GM19043 (cell line): ENCODE results near the gene KIAA0232.
"Not testable (repeated sequence)": the region's sequence is repeated elsewhere in the genome, so short reads cannot be mapped to it uniquely, and the experiment has no call there.

ENCODE experiments used
- ATAC-seq: cut with Tn5 transposase; IDR thresholded peaks from one replicate; pipeline ENCODE4 v1.9.1; 2021; ENCODE audit warnings: low read depth; ENCODE audit not compliant: unreplicated experiment

The KIAA0232 gene

DNA sequence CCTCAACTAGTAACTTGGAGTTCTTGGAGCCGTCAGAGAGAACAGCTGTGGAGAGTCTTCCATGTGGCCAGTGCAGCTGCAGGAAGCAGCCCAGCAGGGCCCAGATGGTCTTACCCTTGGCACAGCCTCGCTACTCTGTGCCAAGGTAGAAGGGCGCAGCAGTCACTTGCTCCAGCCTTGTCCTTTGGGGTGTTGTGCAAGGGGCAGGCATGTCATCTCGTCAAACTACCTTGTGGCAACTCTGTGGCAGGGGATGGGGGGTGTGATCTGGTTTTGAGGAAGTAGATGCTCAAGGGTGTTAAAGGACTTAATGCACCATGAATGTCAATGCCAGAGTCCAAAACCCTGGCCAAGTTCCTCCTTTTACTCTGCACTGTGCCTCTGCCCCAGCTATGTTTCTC, 92.9 kb downstream of the KIAA0232 start:
- ATAC-seq = no peak

DNA sequence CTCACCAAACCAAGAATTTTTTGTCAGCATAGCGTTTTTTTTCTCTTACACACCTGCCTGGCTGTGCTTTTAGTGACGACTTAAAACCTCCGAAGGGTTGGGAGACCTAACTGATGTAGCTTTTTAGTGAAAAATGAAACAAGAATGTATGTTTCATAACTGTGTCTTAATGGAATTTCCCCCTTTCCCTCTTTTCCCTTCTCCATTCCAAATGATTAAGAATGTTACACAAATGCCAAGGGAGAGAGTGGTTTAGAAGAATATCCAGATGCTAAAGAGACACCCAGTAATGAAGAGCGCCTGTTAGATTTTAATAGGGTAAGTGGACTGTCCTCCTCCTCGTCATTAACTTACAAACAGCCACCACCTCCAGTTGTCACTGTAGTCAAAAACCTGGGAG, 93.9 kb downstream of the KIAA0232 start:
- no peak for ATAC-seq

DNA sequence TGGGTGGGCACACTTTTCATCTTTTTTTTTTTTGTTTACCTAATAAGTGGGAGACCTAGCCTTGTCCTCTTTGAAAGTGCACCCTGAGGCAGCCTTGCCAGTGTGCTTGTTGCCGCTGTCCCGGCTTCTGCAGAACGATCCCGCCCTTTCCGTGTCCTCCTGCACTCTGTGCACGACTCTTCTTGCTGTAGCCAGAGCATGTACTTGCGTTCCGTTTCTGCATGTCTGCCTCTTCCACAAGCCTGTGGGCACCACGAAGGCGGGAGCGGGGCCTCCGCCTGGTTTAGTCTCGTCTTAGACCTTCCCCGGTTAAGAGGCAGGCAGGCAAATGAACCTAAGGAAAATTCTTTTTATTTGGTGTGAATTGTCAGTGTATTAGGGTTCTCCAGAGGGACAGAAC, 94.5 kb downstream of the KIAA0232 start:
- no peak for ATAC-seq

DNA sequence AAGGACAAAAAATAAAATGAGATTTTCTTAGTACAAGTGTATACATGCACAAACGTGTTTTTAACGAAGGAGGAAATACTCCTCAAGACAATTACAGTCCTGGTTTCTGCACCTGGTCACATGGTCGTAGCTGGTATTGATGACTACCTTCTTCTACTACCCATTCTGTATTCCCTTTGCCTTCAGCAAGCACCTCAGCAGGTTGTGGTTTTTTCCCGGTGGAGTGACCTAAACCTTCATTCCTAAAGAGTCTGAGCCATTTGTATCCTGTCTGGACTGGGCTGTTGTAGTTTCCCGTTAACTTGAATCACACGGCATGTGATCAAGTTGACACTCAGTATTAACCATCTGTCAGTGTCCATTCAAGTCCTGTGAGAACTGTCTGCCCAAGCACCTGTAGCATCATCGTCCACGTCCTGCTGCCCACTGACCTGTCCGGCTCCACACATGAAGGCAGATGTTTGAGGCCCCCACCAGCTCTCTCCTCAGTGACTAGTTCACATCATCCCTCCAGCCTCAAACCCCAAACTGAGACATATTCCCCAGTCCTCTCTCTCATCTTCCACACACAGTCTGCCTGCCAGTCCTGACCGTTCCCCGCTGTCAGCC, 96.0 kb downstream of the KIAA0232 start:
- ATAC-seq = no peak

DNA sequence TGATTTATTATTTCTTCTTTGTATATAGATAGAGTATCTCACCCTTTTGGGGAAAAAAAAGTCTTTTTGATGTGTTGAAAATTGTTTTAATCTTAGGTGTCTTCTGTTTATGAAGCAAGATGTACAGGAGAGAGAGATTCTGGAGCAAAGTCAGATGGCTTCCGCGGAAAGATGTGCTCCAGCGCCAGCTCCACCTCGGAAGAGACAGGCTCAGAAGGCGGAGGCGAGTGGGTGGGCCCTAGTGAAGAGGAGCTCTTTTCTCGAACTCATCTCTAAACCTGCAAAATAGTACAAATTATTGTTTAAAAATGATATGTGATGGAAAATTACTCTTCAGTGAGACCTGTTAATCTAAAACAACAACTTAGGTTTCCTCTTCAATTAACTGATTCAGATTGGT, 98.2 kb downstream of the KIAA0232 start:
- no peak for ATAC-seq

DNA sequence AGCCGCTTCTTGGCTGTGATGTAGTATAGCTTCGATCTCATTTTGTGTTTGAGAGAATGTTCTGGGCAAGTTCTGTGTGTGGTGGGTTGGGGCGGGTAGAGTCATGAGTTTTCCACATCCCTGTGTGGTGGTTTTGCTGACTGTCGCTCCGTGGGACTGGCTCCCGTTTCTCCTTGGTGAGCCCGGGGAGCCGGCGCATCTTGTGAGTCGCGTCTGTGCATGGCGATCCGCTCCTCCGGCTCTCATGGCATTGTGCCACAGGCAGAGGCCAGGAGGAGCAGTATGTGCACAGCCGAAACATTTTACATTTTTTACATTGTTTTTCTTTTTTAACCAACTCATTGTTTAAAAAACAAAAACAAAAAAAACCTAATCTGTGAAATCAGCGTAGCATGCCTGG, 99.4 kb downstream of the KIAA0232 start:
- ATAC-seq = no peak

DNA sequence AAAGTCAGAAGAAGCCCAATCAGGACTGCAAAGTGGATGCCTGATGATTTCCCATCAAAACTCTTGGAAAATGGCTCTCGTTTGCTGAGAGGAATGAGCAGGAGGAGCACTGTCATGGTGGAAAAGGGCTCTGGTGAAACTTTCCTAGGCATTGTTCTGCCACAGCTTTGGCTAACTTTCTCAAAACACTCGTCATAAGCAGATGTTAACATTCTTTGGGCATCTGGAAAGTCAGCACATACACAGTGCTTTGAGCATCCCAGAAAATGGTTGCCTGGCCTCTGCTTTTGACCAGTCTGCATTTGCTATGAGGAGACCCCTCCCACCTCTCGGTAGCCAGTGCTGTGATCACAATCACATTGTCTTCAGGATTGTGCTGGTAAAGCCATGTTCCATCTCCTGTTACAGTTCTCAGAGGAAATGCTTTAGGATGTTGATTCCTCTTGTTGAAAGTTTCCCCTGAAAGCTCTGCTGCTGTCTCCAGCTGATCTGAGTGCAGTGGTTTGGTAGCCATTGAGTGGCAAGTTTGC, 101.9 kb downstream of the KIAA0232 start:
- ATAC-seq = no peak

DNA sequence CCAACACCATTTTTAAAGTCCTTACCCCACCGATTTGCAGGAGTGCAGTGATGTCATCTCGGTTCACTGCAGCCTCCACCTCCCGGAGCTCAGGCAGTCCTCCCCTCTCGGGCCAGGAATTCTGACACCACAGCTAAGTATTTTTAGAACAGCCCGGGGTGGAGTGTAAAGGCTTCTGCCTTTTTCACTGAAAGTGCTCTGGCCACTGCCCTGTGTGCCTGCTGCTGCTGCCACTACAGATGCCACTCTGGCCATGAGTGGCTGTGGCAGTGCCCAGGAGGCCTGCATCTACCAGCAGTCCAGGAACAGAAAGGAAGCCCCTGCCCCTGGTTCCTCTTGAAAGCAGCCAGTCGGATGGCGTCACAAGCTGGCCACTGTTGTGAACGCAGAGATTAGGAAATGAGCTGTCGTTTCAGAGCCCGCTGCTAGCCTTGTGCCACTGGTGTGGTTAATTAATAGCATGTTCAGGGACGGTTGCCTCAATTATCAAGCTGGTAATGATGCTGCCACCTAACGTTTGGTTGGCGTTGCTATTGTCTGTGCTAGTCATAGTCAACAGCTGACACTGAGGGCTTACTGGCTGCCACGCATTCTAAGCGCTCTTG, 103.5 kb downstream of the KIAA0232 start:
- peak; percentile 64 for ATAC-seq

DNA sequence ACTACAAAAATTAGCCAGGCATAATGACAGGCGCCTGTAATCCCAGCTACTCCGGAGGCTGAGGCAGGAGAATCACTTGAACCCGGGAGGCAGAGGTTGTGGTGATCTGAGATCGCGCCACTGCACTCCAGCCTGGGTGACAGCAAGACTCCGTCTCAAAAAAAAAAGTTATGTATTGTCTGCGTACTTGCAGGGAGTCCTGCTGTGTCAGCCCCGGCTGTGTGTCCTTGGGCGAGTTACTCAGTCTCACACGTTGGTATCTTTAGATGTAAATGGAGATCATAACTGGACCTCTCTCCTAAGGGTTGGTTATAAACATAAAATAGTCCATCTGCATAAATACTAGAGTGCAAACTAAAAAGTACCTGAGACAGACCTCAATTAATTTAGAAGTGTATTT, 104.4 kb downstream of the KIAA0232 start:
- ATAC-seq = no peak

DNA sequence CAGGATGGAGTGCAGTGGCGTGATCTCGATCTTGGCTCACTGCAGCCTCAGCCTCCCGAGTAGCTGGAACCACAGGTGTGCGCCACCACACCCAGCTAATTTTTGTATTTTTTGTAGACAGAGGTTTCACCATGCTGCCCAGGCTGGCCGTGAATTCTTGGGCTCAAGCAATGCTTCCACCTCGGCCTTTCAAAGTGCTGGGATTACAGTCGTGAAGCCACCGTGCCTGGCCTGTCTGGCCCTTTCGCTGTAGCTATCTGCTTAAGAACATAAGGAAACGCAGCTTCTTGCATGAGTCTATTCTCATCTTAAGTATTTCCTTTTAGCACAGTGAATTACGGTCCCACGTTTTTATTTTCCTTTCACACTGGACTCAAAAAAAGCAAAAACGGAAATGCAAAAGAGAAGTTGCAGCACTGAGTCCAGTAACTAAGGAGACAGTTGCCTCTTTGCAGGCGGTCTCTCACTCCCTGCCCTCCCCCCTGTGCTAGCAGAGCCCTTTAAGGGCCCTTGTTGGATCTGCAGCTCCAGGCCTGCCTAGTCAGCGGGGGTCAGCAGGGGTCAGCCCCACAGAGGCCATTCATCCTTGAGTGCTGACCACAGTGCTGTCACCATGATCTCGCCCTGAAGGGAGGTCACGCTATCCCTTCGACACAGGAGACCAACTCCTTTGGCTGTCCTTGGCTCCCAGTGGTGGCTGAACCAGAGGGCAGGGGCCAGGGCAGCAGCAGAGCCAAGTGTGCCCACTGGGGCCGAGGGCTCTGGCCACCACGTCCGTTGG, 105.3 kb downstream of the KIAA0232 start:
- no peak for ATAC-seq

DNA sequence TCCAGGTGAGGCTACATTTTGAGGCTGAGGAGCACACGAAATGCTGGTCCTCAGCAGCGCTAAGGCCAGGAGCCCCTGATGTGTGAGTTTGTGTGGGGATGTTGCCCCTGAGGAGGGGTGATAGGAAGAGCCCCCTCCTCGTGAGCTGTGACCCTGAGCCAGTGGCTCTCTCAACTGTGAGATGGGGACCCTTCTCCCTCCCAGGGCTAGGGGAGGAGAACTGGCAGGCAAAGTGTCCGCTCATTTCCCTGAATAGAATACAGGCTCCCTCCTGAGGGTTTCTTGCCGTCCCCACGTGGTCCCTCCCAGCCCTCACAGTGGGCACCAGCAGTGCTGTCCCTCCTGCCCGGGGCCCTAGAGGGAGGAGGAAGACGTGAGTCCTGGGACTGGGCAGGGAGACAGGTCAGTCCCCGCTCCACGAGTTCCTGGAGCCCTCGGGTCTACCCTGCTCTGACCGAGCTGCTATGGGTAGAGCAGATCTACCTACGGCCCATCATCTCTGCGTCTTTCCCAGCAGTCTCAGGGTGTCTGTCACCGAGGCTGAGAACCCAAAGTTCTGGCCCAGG, 106.1 kb downstream of the KIAA0232 start:
- no peak for ATAC-seq

DNA sequence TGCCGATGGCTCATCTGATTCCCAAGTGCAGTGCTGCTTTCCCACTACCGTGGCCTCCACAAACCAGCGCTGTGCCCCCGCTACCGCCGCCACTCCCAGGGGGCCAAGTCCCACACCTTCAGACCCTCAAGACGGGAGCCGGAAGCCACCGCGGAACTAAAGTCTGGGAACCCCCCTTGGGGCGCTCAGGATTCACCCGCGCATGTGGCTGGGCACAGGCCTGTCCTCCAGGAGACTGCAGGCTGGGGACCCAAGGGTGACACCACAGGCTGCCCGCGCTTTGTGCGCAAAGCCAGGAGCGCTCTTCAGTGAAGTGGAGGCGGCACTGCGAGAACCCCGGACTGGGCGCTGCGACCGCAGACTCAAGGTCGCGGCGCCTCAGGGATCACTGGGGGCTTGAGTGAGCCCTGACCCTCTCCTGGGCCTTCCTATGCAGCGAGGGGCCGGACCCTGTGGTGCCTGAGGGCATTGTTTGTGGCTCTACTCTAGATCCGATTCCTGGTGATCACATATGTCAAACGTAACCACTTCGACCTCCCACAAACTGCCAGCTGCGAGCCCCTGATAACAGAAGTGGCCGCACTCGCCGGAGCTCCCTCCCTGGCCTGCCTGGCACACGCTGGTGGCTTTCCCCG, 106.7 kb downstream of the KIAA0232 start:
- no peak for ATAC-seq

DNA sequence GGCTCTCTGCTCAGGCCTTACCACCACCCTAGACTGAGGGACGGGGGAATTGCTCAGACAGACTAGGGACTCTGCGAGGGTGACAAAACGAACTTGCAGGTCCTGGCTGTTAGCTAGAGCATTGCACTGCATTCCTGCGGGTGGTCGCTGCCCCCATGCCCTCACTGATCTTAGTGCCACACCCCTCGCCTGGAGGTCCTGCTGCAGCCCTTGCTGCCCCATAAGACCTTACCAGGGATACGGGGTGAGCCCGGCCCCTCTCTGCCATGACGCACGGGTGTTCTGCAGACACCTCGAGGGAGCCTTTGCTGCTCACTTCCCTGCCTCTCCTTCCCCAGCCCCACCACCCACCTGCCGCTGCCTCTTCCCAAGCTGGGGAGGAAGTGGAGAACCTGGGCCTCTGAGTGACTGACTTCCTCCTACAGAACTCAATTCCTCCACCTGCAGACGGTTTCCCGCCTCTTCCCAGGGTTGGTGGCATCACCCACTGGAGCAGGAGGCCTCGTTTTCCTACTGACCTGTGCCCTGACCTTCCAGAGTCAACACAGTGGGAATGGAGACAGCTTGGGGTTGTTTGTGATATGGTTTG, 107.3 kb downstream of the KIAA0232 start:
- no peak for ATAC-seq

DNA sequence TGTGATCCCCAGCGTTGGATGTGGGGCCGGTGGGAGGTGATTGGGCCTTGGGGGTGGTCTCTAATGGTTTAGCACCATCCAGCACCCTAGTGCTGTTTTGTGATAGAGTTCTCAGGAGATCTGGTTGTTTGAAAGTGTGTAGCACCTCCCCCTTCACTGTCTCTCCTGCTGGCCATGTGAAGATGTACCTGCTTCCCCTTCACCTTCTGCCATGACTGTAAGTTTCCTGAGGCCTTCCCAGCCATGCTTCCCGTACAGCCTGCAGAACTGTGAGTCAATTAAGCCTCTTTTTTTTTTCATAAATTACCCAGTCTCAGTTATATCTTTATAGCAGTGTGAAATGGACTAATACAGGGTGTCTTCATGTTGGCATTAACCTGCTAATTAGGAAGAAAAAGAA, 107.8 kb downstream of the KIAA0232 start:
- ATAC-seq = no peak

DNA sequence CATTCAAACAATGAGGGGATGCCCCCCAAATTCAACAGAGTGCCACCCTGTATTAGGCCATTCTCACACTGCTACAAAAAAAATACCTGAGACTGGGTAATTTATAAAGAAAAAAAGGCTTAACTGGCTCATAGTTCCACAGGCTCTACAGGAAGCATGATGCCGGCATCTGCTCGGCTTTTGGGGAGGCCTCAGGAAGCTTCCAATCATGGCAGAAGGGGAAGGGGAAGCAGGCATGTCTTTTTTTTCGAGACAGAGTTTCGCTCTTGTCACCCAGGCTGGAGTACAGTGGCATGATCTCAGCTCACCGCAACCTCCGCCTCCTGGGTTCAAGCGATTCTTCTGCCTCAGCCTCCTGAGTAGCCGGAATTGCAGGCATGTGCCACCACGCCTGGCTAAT, 108.4 kb downstream of the KIAA0232 start:
- ATAC-seq = not testable (repeated sequence)

DNA sequence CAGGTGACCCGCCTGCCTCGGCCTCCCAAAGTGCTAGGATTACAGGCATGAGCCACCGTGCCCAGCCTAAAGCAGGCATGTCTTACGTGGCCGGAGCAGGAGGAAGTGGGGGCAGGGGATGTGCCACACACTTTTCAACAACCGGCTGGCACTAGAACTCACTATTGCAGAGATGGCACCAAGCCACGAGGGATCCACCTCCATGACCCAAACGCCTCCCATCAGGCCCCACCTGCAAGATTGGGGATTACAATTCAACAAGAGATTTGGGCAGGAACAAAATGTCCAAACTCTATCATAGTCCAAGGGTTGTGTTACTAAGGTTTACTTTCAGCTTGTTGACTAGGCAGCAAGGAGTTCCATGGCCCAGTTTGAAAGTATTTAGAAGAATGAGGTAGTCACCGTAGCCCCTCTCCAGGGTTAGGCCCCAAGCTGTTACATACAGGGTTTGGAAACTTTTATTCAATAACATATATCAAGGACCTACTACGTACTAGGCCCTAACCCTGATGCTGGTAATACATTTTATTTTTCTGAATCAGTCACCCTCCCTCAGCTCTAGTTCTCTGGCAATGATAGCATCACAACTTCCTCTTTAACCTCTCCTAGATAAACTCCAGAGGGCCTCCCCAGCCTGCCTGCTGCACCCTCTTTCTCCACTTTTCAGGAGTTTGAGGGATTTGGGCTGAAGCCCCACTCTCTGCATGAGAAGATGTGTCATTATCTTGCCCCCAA, 109.1 kb downstream of the KIAA0232 start:
- no peak for ATAC-seq

DNA sequence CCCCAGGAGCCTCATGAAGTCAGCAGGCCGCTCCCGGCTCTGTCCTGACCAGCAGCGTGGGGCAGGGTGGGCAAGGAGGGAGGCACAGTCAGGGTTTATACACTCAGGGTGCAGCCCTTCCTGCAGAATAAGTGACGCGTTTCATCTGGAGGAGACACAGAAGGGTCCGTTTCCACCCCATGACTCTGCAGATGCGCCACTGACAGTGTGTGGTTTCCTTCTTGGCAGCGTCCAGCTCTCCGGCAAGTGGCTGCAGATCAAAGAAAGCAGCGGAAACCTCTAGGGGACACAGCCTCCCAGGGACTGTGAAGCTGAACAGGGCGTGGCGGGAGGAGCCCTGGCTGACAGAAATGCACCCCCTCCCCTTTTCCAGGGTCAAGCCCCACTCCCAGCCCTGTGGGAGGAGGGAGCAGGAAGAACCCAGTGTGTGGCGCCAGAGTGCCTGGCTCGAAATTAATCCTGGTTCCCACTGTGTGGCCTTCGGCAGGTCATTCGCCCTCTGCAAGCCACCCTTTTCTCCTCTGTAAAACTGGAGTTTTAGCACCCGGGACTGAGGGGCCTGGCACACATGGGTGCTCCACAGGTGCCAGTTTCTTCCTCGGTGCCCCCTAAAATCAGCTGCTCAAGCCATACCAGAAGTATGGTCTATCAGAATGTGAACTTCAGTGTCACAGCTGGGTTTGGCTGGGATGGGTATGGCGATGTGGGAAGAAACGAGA, 109.8 kb downstream of the KIAA0232 start:
- ATAC-seq = no peak

DNA sequence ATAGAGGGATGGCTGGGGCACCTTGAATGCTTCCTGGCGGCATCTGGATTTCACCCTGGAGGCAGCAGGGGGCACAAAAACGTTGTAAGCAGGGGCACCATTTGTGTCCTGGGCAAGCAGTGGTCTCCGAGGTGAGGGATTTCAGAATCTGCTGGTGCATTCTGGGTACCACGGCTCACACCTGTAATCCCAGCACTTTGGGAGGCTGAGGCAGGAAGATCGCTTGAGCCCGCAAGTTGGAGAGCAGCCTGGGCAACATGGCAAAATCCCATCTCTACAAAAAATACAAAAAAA, 110.3 kb downstream of the KIAA0232 start:
- no peak for ATAC-seq

DNA sequence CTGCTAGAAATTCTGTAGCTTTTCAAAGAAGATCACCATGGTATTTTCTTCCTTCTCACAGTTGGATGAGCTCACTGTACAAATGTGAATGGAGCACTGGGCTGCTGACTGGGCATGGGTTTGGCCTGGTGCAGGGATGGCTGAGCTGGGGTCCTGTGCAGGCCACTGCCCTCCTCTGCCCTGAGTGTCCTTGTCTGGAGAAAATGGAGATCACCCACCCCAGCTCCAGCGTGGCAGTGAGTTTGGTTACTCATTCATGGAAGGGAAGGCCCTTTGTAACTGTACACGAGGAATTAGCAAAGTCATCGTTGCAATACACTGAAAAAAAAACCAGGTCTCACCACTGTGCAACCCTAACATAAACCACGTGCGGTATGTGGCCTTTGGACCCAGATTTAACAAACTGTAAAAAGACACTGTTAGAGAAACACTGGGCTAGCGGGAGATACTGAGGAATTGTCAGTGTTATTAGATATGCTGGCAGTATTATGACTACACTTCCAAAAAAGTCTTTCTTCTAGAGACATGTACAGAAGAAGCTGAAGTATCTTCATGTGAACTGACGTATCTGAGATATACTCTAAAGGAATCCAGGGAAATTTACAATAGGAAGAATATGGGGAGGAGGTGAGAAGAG, 111.0 kb downstream of the KIAA0232 start:
- ATAC-seq = no peak
